Neutrophil (primary cell): Measurements from ENCODE around the gene KLF12.

Source experiments
- H3K27ac ChIP-seq: fragments of 200-600 bp; sonication (generic); 2 replicates; pipeline ENCODE4 v1.5.1; 2016; ENCODE audit warnings: mild to moderate bottlenecking, moderate library complexity
- H3K27me3 ChIP-seq: fragments of 200-600 bp; sonication (generic); 2 replicates; pipeline ENCODE4 v1.6.0; 2016; ENCODE audit warnings: mild to moderate bottlenecking
- H3K36me3 ChIP-seq: fragments of 200-600 bp; sonication (generic); 2 replicates; pipeline ENCODE4 v1.5.1; 2017
- H3K4me1 ChIP-seq, 2 experiments: fragments of 200-600 bp in 1 of 2; sonication (generic) in 1 of 2; 1 replicate in 1 of 2; 2 replicates in 1 of 2; pipeline versions ENCODE4 v1.5.1 to v1.6.1; 2013 to 2016; ENCODE audit warnings: low read depth in 1 of 2, low read length in 1 of 2, mild to moderate bottlenecking in 1 of 2, moderate library complexity in 1 of 2; ENCODE audit not compliant: control insufficient read depth in 1 of 2, insufficient read depth in 1 of 2
- H3K4me3 ChIP-seq, 2 experiments: fragments of 200-600 bp in 1 of 2; sonication (generic) in 1 of 2; 1 replicate in 1 of 2; 2 replicates in 1 of 2; pipeline ENCODE4 v1.5.1; 2013 to 2016; ENCODE audit warnings: low read depth in 1 of 2, low read length in 1 of 2, mild to moderate bottlenecking in 1 of 2, moderate library complexity in 1 of 2
- H3K9me3 ChIP-seq: fragments of 200-600 bp; sonication (generic); 2 replicates; pipeline ENCODE4 v1.5.1; 2016
- TF ChIP-seq, protein P1 (sequence below): fragments of 200-600 bp; sonication (generic); IDR thresholded peaks from 2 replicates; pipeline ENCODE4 v1.5.1; 2016; ENCODE audit warnings: antibody characterized with exemption

Gene KLF12

DNA sequence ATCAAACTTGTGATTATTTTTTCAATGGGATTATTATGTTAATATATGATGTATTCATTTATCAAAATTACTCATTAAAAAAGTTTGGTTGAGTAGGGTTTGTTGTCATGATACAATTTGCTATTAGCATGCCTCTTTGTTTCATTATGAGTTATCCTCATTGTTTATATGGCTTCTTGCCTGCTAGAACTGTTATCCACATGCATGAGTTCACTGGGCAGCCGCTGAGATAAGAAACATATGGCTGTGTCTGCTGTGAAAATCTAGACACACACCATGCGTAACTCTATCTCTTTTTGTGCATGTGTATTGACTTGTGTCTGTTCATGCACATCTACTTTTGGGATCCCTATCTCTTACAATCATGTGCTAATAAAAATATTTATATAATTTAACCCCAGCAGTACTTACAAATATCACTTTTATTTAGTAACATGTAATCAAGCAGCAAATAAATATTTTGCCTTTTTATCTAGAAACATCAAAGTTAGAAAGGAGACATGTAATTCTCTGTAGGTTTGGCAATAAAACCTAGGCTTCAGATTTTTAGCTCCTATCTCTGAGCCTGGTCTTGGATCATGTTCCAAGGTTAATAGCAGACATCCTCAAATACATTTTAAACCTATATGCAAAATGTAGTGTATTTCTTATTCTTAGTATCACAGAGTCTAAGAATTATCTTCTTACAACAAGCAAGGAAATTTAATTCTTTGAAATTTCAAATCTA, 11.2 kb upstream of the KLF12 start:
- H3K27ac ChIP-seq = no peak overlapping the region
- peaks cover 10% of the 10 kb centered on the region for H3K27me3 ChIP-seq
- no peak overlapping the region for H3K4me3 ChIP-seq
- no peaks in the 10 kb centered on the region for H3K36me3 ChIP-seq
- H3K4me1 ChIP-seq = no peaks in the 10 kb centered on the region
- no peaks in the 10 kb centered on the region for H3K9me3 ChIP-seq
- TF ChIP-seq, protein P1, sequence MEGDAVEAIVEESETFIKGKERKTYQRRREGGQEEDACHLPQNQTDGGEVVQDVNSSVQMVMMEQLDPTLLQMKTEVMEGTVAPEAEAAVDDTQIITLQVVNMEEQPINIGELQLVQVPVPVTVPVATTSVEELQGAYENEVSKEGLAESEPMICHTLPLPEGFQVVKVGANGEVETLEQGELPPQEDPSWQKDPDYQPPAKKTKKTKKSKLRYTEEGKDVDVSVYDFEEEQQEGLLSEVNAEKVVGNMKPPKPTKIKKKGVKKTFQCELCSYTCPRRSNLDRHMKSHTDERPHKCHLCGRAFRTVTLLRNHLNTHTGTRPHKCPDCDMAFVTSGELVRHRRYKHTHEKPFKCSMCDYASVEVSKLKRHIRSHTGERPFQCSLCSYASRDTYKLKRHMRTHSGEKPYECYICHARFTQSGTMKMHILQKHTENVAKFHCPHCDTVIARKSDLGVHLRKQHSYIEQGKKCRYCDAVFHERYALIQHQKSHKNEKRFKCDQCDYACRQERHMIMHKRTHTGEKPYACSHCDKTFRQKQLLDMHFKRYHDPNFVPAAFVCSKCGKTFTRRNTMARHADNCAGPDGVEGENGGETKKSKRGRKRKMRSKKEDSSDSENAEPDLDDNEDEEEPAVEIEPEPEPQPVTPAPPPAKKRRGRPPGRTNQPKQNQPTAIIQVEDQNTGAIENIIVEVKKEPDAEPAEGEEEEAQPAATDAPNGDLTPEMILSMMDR = no peak

DNA sequence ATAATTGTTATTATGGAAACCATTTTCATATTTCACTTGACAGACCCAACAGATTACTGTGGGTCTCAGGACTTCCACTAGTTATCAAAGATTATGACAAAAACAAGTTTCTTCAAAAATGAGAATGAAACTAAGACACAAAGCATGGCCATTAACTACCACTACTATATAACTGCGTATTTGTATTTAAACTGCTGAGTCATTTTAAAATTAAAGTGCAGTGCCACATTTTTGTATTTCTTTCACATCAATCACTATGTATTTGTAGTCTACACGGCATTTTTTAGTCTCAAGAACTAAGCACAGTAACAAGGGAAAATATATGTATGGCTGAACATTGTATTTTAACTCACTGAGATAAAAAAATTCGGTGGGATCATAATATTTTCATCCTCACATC, 10.1 kb upstream of the KLF12 start:
- peaks cover 21% of the 10 kb centered on the region for H3K27me3 ChIP-seq
- H3K27ac ChIP-seq = no peak overlapping the region
- no peaks in the 10 kb centered on the region for H3K36me3 ChIP-seq
- H3K9me3 ChIP-seq = no peaks in the 10 kb centered on the region
- TF ChIP-seq, protein P1 = no peak
- H3K4me1 ChIP-seq = no peaks in the 10 kb centered on the region
- H3K4me3 ChIP-seq = no peak overlapping the region

DNA sequence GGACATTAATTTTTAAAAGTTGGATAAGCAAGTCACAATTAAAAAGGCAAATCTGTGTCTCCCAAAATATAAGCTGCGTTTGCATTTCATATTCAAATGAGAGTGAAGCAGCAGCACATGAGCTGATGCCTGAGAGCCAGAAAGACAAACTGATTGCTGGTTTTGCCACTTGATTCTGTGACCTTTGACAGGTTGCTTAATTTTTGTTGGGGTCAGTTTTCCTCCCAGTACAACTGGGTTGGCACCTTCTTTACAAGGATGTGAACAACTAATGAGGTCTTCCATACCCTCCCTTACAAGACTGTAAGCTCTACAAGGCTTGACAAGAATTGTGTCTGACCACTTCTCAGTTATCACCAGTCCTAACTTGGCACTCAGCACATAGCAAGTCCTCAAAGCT, 8.1 kb upstream of the KLF12 start:
- H3K4me3 ChIP-seq = no peak overlapping the region
- no peak overlapping the region for H3K27ac ChIP-seq
- peaks cover 41% of the 10 kb centered on the region for H3K27me3 ChIP-seq
- TF ChIP-seq, protein P1 = no peak
- H3K4me1 ChIP-seq = no peaks in the 10 kb centered on the region
- no peaks in the 10 kb centered on the region for H3K36me3 ChIP-seq
- H3K9me3 ChIP-seq = no peaks in the 10 kb centered on the region

DNA sequence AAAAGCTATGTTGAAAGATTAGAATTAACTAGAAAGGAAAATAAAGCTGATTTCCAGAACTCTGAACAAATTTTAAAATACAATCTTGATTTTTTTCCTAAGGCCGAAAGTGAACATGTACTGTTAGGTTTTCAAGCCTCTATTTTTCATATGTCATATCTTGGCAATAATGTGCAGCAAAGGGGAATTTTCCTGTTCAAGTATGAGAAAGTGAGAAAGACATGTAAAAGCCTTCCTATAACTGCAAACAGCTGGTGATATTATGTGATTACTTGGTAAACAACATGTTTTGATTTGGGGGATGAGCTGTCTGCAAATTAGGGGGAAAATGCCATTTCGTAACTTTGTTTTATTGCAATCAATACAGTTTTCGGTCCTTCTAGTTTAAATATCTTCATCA, 4.0 kb upstream of the KLF12 start:
- Histone ChIP-seq H3K9me3 (no peaks in the 10 kb centered on the region), H3K36me3 (no peaks in the 10 kb centered on the region), H3K4me1 (peaks cover 18 to 28% of the 10 kb centered on the region in 2 experiments), H3K4me3 (no peak overlapping the region), H3K27ac (no peak overlapping the region), H3K27me3 (peaks cover 81% of the 10 kb centered on the region)
- TF ChIP-seq, protein P1 = no peak

DNA sequence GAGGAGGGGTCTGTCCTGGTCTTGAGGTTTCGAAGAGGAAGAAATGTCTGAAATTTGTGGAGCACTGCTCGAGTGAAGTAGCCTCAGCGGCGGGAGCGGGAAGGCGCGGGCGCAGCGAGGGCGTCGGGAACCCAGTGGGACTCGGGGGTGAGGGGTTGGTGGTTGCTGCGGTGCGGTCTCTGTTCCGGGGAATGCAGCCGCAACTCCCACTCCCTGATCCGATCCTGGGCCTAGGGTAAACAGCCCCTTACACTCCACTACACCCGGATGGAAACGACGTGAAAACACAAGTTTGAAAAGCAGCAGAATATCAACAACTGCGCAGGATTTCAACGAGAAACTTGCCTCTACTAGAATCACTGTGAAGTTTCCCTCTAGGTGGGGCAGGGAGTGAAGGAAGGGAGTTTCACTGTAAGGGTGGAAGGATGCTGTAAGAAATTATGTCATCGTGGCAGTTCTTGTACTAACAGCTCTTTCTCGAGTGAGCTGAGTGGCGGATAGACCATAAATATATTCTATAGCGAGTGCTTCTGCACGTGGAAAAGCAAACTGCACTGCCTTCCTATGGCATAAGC, 2.0 kb upstream of the KLF12 start:
- peaks cover 18 to 28% of the 10 kb centered on the region in 2 experiments for H3K4me1 ChIP-seq
- H3K27ac ChIP-seq = no peak overlapping the region
- no peaks in the 10 kb centered on the region for H3K9me3 ChIP-seq
- peaks cover 94% of the 10 kb centered on the region for H3K27me3 ChIP-seq
- TF ChIP-seq, protein P1 = no peak
- H3K4me3 ChIP-seq = peak overlapping the region; percentile 43 to 65
- H3K36me3 ChIP-seq = no peaks in the 10 kb centered on the region
